Putamen (tissue), 1 donor: Measurements from ENCODE around the gene TEDC1.

Experiments
- DNase-seq: peaks from one replicate; pipeline ENCODE4 v3.0.0-alpha.2; 2016; ENCODE audit warnings: low spot score

TEDC1 gene

GRCh38 chr14:105458010-105458409 lies 33.0 kb upstream of the TEDC1 start:
- no peak for DNase-seq

- DNase-seq: no peak
Measured at GRCh38 chr14:105458571-105458970, 32.5 kb upstream of the TEDC1 start.

GRCh38 chr14:105460116-105460515 lies 30.9 kb upstream of the TEDC1 start:
- DNase-seq: no peak

- DNase-seq: no peak
Measured at GRCh38 chr14:105460616-105461015, 30.4 kb upstream of the TEDC1 start.

GRCh38 chr14:105461903-105462302 lies 29.1 kb upstream of the TEDC1 start:
- DNase-seq: no peak

- no peak for DNase-seq
Measured at GRCh38 chr14:105464501-105464900, 26.5 kb upstream of the TEDC1 start.

GRCh38 chr14:105465209-105466031 lies 25.6 kb upstream of the TEDC1 start:
- DNase-seq: no peak

- no peak for DNase-seq
Measured at GRCh38 chr14:105466531-105467248, 24.4 kb upstream of the TEDC1 start.

- no peak for DNase-seq
Measured at GRCh38 chr14:105467249-105467941, 23.7 kb upstream of the TEDC1 start.

GRCh38 chr14:105467942-105468471 lies 23.0 kb upstream of the TEDC1 start:
- DNase-seq: no peak

GRCh38 chr14:105468621-105469241 lies 22.3 kb upstream of the TEDC1 start:
- DNase-seq: no peak

- no peak for DNase-seq
Measured at GRCh38 chr14:105469456-105470349, 21.3 kb upstream of the TEDC1 start.

GRCh38 chr14:105470350-105471296 lies 20.4 kb upstream of the TEDC1 start:
- DNase-seq: no peak

GRCh38 chr14:105471297-105471821 lies 19.7 kb upstream of the TEDC1 start:
- DNase-seq: peak; percentile 69

- DNase-seq: no peak
Measured at GRCh38 chr14:105471823-105472485, 19.1 kb upstream of the TEDC1 start.

- DNase-seq: no peak
Measured at GRCh38 chr14:105472486-105472991, 18.5 kb upstream of the TEDC1 start.

GRCh38 chr14:105473033-105473676 lies 17.9 kb upstream of the TEDC1 start:
- DNase-seq: no peak
